Heart right ventricle (tissue), 16 donors: ENCODE measurements around the gene PHYKPL. TPM values are rescaled to one million over a fixed set of nuclear protein-coding genes. Genes with fewer than 3 reads are reported as not detected.

Source experiments
- ATAC-seq, 8 donors: fragments of 200-7000 bp; cut with Tn5 transposase; one replicate each; pipeline ENCODE4 v1.9.1; 2020; ENCODE audit warnings: mild to moderate bottlenecking in 8 of 8, moderate library complexity in 8 of 8, moderate number of reproducible peaks in 1 of 8
- DNase-seq, 2 donors: peaks; one replicate each; pipeline ENCODE4 v3.0.0-alpha.2; 2020
- H3K27ac ChIP-seq, 10 donors: fragments of 200-600 bp; sonication (generic) in 2 of 10; one replicate each; pipeline versions ENCODE4 v1.5.0 to v1.8.0; 2020 to 2022; ENCODE audit warnings: mild to moderate bottlenecking in 3 of 10
- H3K27me3 ChIP-seq, 7 donors: fragments of 200-600 bp; one replicate each; pipeline ENCODE4 v1.8.0; 2021 to 2022; ENCODE audit warnings: mild to moderate bottlenecking in 2 of 7
- H3K36me3 ChIP-seq, 9 donors: fragments of 200-600 bp; sonication (generic) in 1 of 9; one replicate each; pipeline versions ENCODE4 v1.5.0 to v1.8.0; 2020 to 2022; ENCODE audit warnings: mild to moderate bottlenecking in 2 of 9
- H3K4me1 ChIP-seq, 9 donors: fragments of 200-600 bp; sonication (generic) in 1 of 9; one replicate each; pipeline versions ENCODE4 v1.5.0 to v1.8.0; 2020 to 2022; ENCODE audit warnings: mild to moderate bottlenecking in 4 of 9
- H3K4me3 ChIP-seq, 10 donors: fragments of 200-600 bp; sonication (generic) in 2 of 10; one replicate each; pipeline versions ENCODE4 v1.5.0 to v1.8.0; 2020 to 2022; ENCODE audit warnings: mild to moderate bottlenecking in 7 of 10, moderate library complexity in 2 of 10
- H3K9me3 ChIP-seq, 11 donors: fragments of 200-600 bp in 10 of 11; sonication (generic) in 2 of 11; one replicate each; pipeline versions ENCODE4 v1.5.0 to v1.8.0; 2013 to 2022; ENCODE audit warnings: mild to moderate bottlenecking in 2 of 11, control low read depth in 1 of 11, moderate library complexity in 1 of 11
- CTCF ChIP-seq, 9 donors: fragments of 200-600 bp; sonication (generic) in 2 of 9; IDR thresholded peaks; one replicate each; pipeline versions ENCODE4 v1.5.0 to v1.8.0; 2021 to 2022; ENCODE audit warnings: antibody characterized with exemption in 9 of 9, mild to moderate bottlenecking in 5 of 9, moderate library complexity in 1 of 9
- WGBS, 2 donors: extraction: QIAGEN DNeasy Blood & Tissue Kit; methylation state at CpG; one replicate each; pipeline ENCODE4 v1.1.7; 2013; ENCODE audit warnings: inconsistent platforms in 1 of 2; 5-methylcytosine and 5-hydroxymethylcytosine counted together
- intact Hi-C, 10 donors: fragments of 100-400 bp; cut with DNase I; formaldehyde crosslinking; loops; one replicate each; pipeline versions ENCODE4 v1.11.1 to v1.14.2; 2022
- polyA plus RNA-seq, 2 donors: library from polyadenylated mRNA; stranded (reverse); fragments of 200-250 nt; gene quantifications; one replicate each; pipeline ENCODE4 v1.2.3, GENCODE V29; 2013
- total RNA-seq, 10 donors: library from RNA; stranded (reverse); fragmentation: NEBNext Ultra II Directional in 3 of 10; extraction: Animal tissue kit (Norgen Biotek cat#: 25700) in 3 of 10; gene quantifications; one replicate each; pipeline versions ENCODE4 v1.2.1 to v1.2.4, GENCODE V29; 2021 to 2023
- donor health status: Arrhythmogenic right ventricular cardiomyopathy.
- donor health status: ischemic (EF 13 %, LVEDD 7.1; RV severe dilation, severe dysfunction).
- donor health status: healthy with polysubstance abuse.
- donor health status: DM: no; HTN: yes; CAD: no.
- donor health status: DM: no; HTN: no; CAD: no.
- donor health status: ischemic (EF 25% LVEDD 6.9; RV normal size, moderate dysfunction).
- donor health status: ischemic (EF 25% LVEDD 5.7; RV mildly dilated, moderate dysfunction).
- donor health status: healthy.
- donor health status: DM: yes; HTN: yes; CAD: no.
- donor health status: Ischemic cardiomyopathy.
- donor health status: ischemic (EF 35%, LVEDD 5.7; RV mildly dilated, moderate dysfunction).
- donor health status: nonischemic (EF 11% LVEDD 7.7; RV severe dilation, severe dysfunction).
- donor health status: DM: yes; HTN: yes; CAD: no.
- donor health status: PGD.
- donor health status: ischemic (EF 29% LVEDD 5.4; RV normal size, mild dysfunction).
- donor health status: nonischemic (EF 23%, LVEDD 6.1; RV moderate dilation, normal function).

PHYKPL gene
- total and polyA plus RNA-seq, 12 donors, result 24.8 to 59.8 (median 37.3) TPM

GRCh38 chr5:178180141-178180863 lies 52.3 kb downstream of the PHYKPL start:
- ATAC-seq (no peak), DNase-seq (no peak)
- TF ChIP-seq CTCF (IDR thresholded peaks at IDR 0.05), result no peak
- intact Hi-C loops, result no loop called here
- peaks cover 0 to 12% (median 0%) of the 10 kb centered on the region in 9 donors for H3K4me1 ChIP-seq
- H3K4me3 ChIP-seq, result no peak overlapping the region
- H3K27me3 ChIP-seq, result peaks cover 0 to 21% (median 0%) of the 10 kb centered on the region in 7 donors
- H3K27ac ChIP-seq, result no peak overlapping the region
- H3K9me3 ChIP-seq, result peaks cover 0 to 6% (median 0%) of the 10 kb centered on the region in 11 donors
- no peaks in the 10 kb centered on the region for H3K36me3 ChIP-seq
- 26 to 30% methylated on average over 9 of the region's 9 CpGs for WGBS, 2 donors

- WGBS, 2 donors, result 83 to 85% methylated on average over 8 of the region's 8 CpGs
- no peak overlapping the region for H3K4me3 ChIP-seq
- no peaks in the 10 kb centered on the region for H3K36me3 ChIP-seq
- TF ChIP-seq CTCF (IDR thresholded peaks at IDR 0.05), result no peak
- ATAC-seq (no peak), DNase-seq (no peak)
- no peak overlapping the region for H3K27ac ChIP-seq
- H3K4me1 ChIP-seq, result peaks cover 0 to 10% (median 0%) of the 10 kb centered on the region in 9 donors
- peaks cover 0 to 6% (median 0%) of the 10 kb centered on the region in 11 donors for H3K9me3 ChIP-seq
- intact Hi-C loops, result no loop called here
- H3K27me3 ChIP-seq, result peaks cover 0 to 24% (median 0%) of the 10 kb centered on the region in 7 donors
These were observed 55.0 kb downstream of the PHYKPL start for GRCh38 chr5:178177569-178177968.

GRCh38 chr5:178176791-178177190 lies 55.8 kb downstream of the PHYKPL start:
- WGBS, 2 donors, result 56 to 70% methylated on average over 6 of the region's 6 CpGs
- no peaks in the 10 kb centered on the region for H3K36me3 ChIP-seq
- H3K4me1 ChIP-seq, result peaks cover 0 to 2% (median 0%) of the 10 kb centered on the region in 9 donors
- DNase-seq (no peak), ATAC-seq (no peak)
- H3K9me3 ChIP-seq, result peaks cover 0 to 6% (median 0%) of the 10 kb centered on the region in 11 donors
- H3K27me3 ChIP-seq, result peaks cover 0 to 17% (median 0%) of the 10 kb centered on the region in 7 donors
- no peak overlapping the region for H3K4me3 ChIP-seq
- H3K27ac ChIP-seq, result no peak overlapping the region
- intact Hi-C loops, result no loop called here
- no peak for TF ChIP-seq CTCF (IDR thresholded peaks at IDR 0.05)

GRCh38 chr5:178174456-178174855 lies 58.1 kb downstream of the PHYKPL start:
- peaks cover 0 to 3% (median 0%) of the 10 kb centered on the region in 11 donors for H3K9me3 ChIP-seq
- no peaks in the 10 kb centered on the region for H3K36me3 ChIP-seq
- no peak for DNase-seq
- TF ChIP-seq CTCF (IDR thresholded peaks at IDR 0.05), result no peak
- ATAC-seq, result no peak
- 93 to 95% methylated on average over 3 of the region's 3 CpGs for WGBS, 2 donors
- H3K4me3 ChIP-seq, result no peak overlapping the region
- H3K27ac ChIP-seq, result no peak overlapping the region
- H3K27me3 ChIP-seq, result peaks cover 0 to 4% (median 0%) of the 10 kb centered on the region in 7 donors
- H3K4me1 ChIP-seq, result no peaks in the 10 kb centered on the region
- intact Hi-C loops, result no loop called here
